PC-3 (cell line): ENCODE measurements around the gene C3orf52.

Experiments used
- EZH2 ChIP-seq: fragments of 300-600 bp; sonication (generic); IDR thresholded peaks from one replicate; pipeline ENCODE4 v1.6.1; 2017; ENCODE audit warnings: antibody characterized with exemption, mild to moderate bottlenecking, low read length; ENCODE audit not compliant: unreplicated experiment
- EZH2phosphoT487 ChIP-seq: fragments of 300-600 bp; sonication (generic); IDR thresholded peaks from 2 replicates; pipeline ENCODE4 v1.6.1; 2018; ENCODE audit warnings: mild to moderate bottlenecking, antibody characterized with exemption, low read length, borderline replicate concordance
- TF ChIP-seq, protein P1 (sequence below): fragments of 300-600 bp; sonication (generic); conservative IDR thresholded peaks from 2 replicates; pipeline ENCODE4 v1.5.1; 2017; ENCODE audit warnings: antibody characterized with exemption, low read depth, mild to moderate bottlenecking, low read length

DNA sequence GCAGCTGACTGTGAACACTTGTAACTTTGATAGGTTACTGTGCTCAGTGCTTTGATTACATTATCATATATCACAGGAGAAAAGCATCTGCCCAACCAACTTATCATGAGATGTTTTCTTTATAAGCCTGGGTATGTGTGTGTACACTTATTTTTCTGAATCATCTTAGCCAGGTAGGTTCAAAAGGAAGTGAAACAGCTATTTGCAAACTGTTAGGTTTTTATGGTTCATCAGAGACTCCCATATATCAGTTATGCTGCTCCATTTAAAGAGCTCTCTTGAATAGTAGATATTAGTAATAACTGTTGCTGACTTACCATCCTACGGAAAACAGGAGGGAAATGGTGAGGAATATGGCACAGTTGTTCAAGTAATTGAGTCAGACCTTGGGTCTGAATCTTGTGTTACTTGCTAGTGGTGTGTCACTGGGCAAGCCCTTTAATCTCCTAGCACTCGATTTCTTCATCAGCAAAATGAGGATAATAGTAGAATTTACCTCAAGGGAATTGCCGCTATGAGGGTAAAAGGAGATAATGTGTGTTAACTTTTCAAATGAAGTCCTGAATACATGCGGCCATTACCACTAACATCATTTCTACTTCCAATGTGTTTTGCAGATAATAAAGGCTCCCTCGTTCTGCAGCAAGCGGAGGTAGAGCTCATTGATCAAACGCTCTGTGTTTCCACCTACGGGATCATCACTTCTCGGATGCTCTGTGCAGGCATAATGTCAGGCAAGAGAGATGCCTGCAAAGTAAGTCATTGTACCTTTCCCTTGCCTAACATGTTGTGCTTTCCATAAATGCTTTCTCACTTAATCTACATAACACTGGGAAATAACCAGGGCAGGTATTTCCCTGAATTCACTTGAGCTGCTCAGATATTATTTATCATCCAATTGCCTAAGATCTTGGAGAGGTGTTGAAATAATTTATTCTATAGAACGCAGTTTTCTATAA, 7.8 kb upstream of the C3orf52 start:
- TF ChIP-seq, protein P1, sequence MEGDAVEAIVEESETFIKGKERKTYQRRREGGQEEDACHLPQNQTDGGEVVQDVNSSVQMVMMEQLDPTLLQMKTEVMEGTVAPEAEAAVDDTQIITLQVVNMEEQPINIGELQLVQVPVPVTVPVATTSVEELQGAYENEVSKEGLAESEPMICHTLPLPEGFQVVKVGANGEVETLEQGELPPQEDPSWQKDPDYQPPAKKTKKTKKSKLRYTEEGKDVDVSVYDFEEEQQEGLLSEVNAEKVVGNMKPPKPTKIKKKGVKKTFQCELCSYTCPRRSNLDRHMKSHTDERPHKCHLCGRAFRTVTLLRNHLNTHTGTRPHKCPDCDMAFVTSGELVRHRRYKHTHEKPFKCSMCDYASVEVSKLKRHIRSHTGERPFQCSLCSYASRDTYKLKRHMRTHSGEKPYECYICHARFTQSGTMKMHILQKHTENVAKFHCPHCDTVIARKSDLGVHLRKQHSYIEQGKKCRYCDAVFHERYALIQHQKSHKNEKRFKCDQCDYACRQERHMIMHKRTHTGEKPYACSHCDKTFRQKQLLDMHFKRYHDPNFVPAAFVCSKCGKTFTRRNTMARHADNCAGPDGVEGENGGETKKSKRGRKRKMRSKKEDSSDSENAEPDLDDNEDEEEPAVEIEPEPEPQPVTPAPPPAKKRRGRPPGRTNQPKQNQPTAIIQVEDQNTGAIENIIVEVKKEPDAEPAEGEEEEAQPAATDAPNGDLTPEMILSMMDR, result no peak
- no peak for TF ChIP-seq EZH2
- TF ChIP-seq EZH2phosphoT487, result no peak
